HG03097 (cell line): ENCODE results near the gene CSMD2.

Source experiments
- ATAC-seq: cut with Tn5 transposase; IDR thresholded peaks from one replicate; pipeline ENCODE4 v1.9.1; 2021; ENCODE audit not compliant: unreplicated experiment, low FRiP score

CSMD2 gene

DNA sequence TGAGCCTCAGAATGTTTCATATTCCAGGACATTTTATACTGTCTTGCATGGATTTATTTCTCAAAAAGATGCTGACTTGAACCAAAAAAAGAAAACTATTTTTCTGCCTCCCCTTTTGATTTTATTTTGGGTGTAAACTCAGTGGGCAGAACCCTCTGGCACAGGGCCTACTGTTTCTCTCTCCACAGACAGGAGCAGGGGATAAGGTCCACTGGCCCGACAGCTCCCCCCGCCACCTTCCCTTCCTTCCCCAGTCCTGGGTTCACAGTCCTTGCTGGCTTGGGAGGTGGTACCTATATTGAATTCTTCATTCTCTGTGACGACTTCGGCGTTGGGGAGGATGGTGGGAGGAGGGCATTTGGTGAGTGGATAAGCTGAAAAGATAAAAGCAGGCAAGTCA lies 578.2 kb downstream of the CSMD2 start:
- no peak for ATAC-seq

DNA sequence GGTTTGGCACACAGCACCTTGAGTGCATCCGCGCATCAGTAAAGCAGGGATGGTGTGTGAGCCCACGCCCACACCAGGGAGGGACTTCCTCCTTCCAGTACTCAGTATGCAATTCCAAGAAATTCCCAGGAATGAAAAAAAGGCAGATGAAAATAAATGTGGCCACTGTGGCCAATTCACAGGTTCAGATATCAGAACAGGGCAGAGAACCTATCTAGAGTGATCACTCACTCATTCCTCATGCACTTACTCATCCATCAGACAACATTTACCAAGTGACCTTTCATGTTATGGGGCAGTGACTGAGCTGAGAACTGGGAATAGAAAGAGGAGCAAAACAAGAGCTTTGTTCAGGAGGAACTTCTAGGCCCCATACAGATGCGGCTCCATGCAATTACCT lies 578.9 kb downstream of the CSMD2 start:
- ATAC-seq: no peak

DNA sequence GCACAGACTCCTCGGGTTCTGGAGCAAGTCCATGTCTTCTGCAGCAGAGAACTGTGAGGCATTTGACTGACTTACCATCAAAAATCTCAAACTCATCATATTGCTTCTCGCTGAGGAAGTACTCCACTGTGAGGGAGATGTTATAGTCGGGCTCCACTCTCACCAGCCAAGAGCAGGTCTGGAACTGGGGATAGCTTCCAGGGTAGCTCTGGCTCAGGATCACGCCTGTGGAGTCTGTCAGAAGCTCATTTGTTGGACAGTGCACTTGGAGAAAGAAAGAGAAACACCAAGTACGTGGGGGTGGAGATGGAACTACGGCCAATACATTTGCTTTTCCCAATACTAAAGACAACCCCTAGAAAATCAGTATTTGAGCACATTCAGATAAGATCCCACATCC lies 581.5 kb downstream of the CSMD2 start:
- no peak for ATAC-seq

DNA sequence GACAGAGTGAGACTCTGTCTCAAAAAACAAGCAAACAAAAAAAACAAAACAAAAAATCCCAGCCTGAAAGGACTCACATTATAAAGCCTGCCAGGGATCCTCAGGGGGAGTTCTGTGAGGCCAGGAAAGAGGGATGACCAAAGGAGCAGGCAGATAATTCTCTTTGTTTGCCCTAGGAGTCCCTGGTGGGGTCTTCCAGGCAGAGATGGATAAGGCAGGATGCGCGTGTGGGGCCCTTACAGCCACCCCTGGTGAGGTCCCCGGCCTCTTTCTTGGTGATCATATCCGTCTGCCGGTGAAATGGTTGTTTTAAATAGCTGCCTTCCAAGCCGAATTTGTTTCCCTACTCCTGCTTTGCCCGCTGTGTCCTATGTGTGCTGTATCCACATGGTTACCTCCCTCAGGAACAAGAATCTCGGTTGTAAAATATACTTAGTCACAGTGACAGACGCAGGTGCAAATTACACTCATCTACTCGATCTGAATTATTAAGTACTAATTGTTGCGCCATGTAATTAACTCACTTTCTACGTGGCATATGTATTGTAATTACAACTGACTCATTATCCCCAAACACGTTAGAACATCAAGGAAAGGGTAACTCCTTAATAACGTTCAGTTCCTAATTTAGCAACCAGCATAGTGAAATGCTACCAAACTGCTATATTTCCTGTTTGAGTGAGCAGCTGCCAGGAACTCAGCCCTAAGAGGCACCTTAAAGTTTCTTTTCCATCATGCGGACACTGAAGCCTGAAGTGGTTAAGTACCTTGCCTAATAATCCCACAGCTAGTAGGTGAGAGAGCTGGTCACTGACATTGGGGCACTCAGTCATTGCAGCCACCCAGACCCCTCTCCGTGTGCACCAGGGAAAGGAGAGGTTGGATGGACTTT lies 586.2 kb downstream of the CSMD2 start:
- no peak for ATAC-seq

DNA sequence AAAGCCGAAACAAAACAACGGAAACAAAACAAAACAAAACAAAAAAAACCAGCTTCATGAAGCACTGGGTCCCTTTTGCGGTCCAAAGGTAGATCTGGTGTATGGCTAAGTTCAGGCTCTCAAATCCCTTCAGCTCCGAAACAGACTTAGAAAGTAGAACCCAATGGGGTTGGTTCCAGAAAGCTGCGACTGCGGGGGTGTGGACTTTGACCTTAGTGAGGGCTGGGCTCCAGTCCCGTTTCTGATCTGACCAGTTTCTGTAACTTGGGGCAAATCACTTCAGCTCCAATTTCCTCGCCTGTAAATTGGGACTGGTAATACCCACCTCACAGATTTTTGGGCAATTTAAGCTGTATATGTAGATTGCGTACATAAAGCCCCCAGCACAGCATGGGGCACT lies 587.4 kb downstream of the CSMD2 start:
- ATAC-seq: no peak

DNA sequence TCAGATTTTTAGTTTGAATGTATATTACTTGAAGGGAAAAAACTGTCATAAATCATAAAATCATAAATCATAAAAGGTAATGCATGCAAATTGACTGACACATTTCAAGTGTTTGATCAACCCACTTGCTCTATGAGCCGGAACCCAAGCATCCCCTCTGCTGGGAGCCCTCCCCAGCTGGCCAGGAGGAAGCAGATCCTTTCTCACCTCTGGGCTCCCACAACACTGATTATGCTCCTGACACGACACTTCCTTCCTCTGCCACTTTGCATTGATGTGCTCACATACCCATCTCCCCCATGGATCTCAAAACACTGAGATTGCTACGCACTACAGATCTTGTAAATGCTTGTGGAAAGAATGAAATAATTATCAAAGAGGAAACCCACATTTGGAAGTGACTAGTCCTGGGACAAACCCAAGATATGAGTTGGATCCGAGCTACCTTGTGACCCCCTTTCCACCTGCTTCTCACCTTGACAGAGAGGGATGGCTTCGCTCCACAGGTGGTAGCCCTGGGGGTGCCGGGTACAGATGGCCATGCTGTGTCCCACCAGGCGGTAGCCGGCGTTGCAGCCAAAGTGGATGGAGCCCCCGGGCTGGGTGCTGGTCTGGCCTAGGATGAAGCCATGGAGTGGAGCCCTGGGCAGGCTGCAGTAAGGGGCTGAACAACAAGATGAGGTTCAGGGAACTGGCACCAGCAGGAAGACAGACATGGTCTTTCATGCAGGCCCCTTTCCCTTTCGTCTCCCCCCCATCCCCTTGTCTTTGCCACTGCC lies 588.0 kb downstream of the CSMD2 start:
- ATAC-seq: no peak

DNA sequence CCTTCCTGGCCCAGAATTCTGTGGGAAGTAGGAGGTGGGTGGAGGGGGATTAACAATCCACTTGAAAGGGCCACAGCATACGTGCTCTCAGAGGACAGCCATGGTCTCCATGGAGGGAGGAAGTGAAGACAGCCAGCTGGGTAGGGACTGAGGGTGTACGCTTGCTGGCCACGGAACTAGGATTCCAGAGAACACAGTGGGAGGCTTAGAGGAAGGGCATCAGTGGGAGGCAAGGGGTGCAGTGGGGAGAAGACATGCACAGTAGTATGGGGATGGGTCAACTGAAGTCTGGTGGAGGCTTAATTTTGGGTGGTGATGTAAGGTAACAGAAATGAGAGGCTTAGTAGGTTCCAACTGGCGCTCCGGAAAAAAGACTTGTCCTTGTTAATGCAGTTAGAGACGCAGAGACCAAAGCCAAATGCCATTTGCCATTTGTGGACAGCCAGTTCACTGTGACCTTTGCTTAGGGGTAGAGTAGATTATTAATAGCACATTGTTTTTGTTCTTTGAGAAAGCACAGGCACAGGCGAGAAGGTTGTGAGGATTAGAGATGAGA lies 589.6 kb downstream of the CSMD2 start:
- no peak for ATAC-seq

DNA sequence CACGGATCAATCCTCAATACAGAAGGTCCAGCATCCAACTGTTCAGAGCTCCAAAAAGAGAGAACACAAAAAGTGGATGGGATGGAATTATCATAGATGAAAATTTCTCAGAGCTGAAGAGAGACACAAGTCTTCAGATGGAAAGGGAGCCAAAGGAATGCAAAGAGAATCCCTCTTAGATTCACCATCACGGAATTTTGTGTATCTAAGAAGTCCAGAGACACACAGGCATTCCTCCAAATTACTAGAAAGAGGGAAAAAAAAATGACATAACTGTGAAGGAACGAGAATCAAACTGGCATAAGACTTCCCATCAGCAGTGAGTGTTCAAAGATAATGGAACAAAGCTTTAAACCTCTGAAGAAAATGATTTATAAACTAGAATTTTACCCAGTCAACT lies 591.4 kb downstream of the CSMD2 start:
- ATAC-seq: no peak

DNA sequence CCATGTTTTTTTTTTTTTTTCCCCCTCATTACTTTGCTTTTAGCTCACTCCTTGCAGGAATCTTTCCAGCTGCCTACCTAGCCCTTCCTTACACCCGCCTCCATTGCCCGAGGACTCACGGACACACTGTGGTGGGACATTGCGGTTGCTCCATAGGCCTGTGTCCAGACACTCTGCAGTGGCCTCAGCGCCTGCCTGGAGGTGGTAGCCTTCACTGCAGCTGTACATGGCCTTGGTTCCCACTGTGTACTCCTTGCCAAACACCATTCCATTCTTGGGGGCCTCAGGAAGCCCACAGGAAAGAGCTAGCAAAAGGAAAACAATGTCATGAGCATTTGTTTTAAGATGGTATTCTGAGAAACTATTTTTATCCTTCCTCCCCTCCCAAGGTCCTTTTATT lies 592.6 kb downstream of the CSMD2 start:
- ATAC-seq: no peak

DNA sequence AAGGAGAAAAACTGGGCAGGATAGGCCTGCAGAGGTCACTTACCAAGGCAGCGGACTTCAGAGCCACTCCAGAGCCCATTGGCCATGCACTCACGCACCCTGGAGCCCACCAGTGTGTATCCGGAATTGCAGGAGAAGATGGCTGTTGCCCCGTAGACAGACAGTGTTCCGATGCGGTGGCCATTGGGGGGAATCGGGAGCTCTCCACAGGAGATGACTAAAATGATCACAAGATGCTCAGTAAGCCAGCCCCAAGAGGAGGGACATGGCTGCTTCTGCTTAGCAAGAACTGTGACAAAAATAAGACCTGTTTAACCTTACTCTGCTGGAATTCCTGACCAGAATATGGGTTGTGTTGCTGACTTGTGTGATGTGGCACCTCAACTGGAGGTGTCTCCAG lies 595.7 kb downstream of the CSMD2 start:
- no peak for ATAC-seq

DNA sequence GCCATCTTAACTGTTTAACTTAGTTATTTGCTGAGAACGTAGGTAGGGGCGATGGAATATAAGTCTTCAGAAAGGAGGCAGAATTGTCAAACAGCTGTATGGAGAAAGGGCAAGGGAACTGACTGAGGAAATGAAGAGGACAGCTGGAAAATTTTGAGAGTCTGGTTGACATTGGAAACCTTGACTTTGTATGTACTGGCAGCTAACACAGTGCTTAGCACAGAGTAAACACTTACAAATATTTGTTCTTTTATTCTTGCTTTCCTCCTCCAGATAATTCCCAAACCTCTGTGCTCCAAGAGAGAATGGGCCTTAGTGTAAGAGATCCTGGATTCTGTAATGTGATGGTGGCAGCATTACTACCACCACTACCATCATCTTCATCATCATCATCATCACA lies 601.3 kb downstream of the CSMD2 start:
- no peak for ATAC-seq

DNA sequence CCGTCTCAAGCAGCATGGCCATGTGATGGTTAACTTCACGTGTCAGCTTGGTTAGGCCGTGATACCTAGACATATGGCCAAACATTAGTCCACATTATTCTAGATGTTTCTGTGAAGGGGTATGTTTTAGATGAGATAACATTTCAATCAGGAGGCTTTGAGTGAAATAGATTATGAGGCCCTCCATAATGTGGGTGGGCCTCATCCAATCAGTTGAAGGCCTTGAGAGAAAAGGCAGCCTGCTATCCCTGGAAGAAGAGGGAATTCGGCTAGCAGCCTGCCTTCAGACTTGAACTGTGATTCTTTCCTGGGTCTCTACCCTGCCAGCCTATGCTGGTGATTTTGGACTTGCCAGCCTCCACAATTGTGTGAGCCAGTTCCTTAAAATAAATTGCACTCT lies 602.5 kb downstream of the CSMD2 start:
- ATAC-seq: no peak

DNA sequence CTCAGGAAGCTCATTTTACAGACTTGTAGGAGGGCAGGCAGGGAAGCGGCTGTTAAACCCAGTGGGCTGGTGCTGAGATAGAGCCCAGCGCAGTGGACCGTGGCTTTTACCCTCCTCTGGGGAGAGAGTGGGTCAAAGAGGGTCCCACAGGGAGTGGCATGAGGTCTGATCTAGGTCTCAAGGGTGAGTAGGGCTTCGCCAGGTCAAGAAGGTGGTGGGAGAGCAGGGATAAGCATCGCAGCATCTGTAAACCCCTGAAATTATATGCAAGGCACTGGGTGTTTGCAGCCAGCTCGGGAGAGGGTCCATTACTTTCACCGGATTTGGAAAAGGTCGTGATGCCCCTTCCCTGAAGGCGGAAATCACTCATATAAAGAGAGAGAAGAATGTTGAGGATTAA lies 603.5 kb downstream of the CSMD2 start:
- no peak for ATAC-seq

DNA sequence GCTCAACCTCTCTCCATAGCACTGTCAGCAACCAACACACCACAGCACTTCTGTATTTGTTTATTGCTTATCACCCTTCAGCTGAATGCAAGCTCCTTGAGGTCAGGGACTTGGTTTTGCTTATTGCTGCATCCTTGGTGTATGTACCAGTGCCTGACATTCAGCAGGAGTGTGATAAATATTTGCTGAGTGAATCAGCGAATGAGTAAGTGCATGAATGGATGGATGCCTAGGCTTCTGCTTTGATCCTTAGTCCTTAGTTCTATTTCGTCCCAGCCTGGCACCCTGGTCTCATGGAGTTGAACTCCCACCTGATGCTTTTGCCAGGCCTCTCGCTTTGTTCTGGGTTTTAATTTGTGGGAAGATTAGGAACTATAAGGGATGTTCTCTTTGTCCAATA lies 604.4 kb downstream of the CSMD2 start:
- ATAC-seq: no peak

DNA sequence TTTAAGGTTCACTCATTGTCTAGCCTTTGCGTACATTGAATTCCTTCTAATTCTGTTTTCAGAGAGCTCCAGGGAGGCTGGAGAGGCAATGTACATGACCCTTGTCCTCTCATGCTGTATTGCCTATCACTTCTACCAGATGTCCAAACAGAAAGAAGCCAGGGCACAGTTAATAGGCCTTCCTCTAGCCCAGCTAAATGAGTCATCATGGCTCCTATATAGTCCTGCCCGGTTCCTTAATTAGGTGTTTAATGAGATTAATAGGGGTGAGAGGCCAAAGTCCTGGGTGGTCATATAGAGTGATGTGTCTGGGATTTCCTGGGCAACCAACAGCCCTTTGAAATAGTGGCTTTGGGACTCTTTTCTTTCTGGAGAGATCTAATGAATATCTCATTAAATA lies 616.3 kb downstream of the CSMD2 start:
- no peak for ATAC-seq

DNA sequence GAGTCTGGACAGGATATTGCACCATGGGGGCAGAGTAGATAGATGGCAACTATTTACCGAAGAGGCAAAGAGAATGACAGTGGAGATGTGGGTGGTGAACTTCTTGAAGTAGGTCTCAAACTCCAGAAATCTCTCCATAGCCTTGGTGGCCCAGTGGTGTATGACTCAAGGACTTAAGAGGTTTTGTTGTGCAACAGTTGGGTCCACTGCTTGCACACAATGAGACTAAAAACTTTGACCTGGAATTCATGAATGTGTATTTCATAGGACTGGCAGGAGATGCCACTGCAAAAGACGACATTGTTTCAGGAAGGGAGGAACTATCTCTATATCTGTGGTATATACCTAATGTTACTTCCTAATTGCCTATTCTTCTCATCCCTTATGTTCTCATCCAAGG lies 616.7 kb downstream of the CSMD2 start:
- no peak for ATAC-seq

DNA sequence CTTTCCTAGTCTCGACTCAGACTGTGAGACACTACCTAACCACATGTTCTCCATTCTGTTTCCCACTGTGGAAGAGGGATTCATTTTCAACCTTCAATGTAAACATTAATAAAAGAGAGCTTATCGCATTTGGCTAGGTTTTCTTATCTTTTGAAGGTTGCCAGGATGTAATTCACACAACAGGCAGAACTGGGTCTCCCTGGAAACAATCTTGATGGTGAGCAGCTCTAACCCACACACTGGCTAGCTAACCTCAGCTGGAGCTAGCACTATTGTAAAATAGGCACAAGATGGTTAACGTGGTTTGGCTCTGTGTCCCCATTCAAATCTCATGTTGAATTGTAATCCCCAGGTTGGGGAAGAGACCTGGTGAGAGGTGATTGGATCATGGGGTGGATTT lies 617.5 kb downstream of the CSMD2 start:
- no peak for ATAC-seq

DNA sequence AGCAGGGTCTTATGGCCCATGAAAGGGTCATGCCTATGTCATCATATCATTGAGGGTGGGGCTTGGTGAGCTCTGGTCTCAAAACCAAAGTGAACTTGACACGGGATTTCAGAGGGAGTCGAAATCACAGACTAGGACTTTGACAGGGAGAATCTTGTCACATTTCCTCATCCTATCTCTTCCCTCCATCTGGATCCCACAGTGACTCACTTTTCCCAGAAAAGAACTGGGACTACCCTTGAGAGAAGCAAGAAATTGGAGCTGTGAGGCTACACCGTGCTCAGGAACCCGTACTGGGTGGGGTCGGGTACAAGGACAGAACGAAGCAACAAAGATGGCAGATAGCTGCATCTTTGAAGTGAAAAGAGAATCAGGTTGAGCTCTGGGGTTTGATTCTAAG lies 623.1 kb downstream of the CSMD2 start:
- ATAC-seq: no peak

DNA sequence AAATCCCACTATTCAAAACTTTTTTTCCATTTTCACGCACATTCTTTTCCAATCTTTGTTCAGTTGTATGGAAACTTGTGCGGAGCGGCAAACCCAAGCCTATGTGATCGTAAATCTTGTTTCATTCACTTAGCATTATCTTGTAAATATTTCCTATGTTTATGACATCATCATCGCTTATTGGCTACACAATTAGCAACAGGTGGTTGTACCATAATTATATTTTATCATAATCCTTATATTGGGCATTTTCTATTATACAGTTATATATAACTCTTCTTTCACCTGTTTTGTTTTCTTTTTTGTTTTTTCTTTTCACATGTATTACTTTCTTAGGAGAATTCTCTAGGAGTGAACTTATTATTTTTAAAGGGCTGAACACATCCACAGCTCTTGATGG lies 627.1 kb downstream of the CSMD2 start:
- ATAC-seq: no peak

DNA sequence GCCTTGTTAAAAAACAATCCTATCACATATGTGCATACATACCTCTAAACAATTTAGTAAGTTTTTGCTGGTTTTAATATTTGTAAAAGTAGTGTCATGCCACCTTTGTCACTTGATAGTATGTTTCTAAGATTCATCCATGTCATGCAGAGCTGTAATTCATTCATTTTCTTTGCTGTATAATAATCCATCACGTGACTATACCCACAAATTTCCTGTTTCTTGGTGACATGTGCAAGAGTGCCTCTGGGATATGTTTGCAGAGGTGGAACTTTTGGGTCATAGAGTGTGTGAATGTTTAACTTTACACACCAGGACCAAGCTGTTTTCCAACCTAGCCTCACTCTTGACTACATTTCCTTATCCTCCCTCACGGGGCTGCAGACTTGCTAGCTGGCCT lies 629.7 kb downstream of the CSMD2 start:
- ATAC-seq: no peak

DNA sequence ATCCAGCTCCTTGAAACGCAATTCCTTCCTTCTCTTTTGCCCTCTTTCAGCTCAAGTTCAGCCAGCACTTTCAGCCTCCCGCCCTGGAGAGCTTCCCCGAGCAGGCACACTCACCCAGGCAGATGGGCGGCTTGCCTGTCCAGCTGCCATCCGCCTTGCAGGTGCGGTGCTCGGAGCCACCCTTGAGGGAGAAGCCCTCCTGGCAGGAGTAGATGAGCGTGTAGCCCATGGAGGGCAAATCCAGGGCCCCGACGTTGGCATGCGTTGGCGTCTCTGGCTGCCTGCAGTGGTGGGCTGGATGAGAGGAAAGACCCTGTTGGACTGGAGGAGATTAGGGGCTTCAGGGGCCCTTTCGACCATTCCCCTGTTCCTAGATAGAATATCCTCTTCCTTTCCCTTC lies 632.1 kb downstream of the CSMD2 start:
- no peak for ATAC-seq

DNA sequence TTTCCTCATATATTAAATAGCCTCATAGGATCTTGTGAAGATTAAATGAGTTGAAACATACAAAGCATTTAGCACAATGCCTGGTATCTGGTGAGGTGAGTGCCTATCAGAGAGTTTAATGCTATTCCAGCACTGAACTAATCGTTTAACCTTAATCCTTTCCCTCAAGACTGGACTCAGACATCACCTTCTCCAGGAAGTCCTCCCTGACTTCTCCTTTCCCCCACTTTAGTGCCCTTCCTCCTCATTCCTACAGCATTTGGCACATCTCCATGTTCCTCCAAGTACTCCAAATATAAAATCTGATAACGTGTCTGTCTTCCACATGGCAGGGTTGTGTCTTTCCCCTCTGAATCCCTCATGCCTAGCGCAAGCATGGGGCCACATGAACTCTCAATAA lies 632.8 kb downstream of the CSMD2 start:
- ATAC-seq: no peak
